Esophagus muscularis mucosa (tissue), 3 donors: Measurements from ENCODE around the gene IPCEF1.

Source experiments
- POLR2A ChIP-seq: fragments of 450-650 bp; IDR thresholded peaks from one replicate; pipeline ENCODE4 v1.6.1; 2017; ENCODE audit warnings: antibody characterized with exemption, moderate library complexity, mild to moderate bottlenecking, low read depth
- POLR2AphosphoS5 ChIP-seq, 2 donors: sonication (generic); formaldehyde crosslinking; IDR thresholded peaks; one replicate each; pipeline ENCODE4 v1.6.1; 2017; ENCODE audit warnings: antibody characterized with exemption in 2 of 2
- TF ChIP-seq, protein P1 (sequence below), 3 experiments: fragments of 200-600 bp in 2 of 3; fragments of 450-650 bp in 1 of 3; sonication (generic) in 2 of 3; IDR thresholded peaks; one replicate each; pipeline ENCODE4 v1.5.1; 2017 to 2019; ENCODE audit warnings: antibody characterized with exemption in 3 of 3, mild to moderate bottlenecking in 2 of 3, moderate library complexity in 1 of 3

DNA sequence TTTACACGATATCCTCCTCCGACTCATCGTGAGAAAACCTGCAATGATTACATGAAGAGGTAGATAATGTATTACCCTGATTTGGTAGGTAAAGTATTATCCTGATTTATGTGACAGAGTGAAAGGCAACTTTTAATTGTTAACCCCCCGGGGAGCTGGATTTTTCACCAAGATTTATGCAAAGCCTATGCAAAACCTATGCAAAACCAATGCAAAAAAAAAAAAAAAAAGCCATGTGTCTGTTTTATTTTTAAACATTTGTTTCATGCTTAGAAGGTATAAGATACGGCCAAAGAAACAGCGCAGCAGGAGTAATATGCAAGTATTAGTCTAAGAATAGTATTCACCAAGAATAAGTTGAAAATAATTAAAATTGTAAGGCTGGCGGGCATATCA is 109.9 kb downstream of the IPCEF1 start:
- TF ChIP-seq, protein P1, sequence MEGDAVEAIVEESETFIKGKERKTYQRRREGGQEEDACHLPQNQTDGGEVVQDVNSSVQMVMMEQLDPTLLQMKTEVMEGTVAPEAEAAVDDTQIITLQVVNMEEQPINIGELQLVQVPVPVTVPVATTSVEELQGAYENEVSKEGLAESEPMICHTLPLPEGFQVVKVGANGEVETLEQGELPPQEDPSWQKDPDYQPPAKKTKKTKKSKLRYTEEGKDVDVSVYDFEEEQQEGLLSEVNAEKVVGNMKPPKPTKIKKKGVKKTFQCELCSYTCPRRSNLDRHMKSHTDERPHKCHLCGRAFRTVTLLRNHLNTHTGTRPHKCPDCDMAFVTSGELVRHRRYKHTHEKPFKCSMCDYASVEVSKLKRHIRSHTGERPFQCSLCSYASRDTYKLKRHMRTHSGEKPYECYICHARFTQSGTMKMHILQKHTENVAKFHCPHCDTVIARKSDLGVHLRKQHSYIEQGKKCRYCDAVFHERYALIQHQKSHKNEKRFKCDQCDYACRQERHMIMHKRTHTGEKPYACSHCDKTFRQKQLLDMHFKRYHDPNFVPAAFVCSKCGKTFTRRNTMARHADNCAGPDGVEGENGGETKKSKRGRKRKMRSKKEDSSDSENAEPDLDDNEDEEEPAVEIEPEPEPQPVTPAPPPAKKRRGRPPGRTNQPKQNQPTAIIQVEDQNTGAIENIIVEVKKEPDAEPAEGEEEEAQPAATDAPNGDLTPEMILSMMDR (IDR thresholded peaks at IDR 0.05), result no peak
- no peak for TF ChIP-seq POLR2A
- no peak for TF ChIP-seq POLR2AphosphoS5 (IDR thresholded peaks at IDR 0.05)
